NCI-H748 (cell line): ENCODE measurements around the gene BCAP31.
"Not testable (repeated sequence)": the region's sequence is repeated elsewhere in the genome, so short reads cannot be mapped to it uniquely, and the experiment has no call there.

Source experiments
- DNase-seq: peaks from one replicate; lab custom pipeline; 2025; ENCODE audit not compliant: unreplicated experiment; lab: John Stamatoyannopoulos, UW

Gene BCAP31

GRCh38 chrX:153696538-153696937, 27.6 kb downstream of the BCAP31 start:
- not testable (repeated sequence) for DNase-seq

- no peak for DNase-seq
Measured at GRCh38 chrX:153696100-153696499, 28.1 kb downstream of the BCAP31 start.

- DNase-seq: no peak
Measured at GRCh38 chrX:153694687-153695270, 29.4 kb downstream of the BCAP31 start.

GRCh38 chrX:153694256-153694655, 29.9 kb downstream of the BCAP31 start:
- not testable (repeated sequence) for DNase-seq

GRCh38 chrX:153693216-153694086, 30.7 kb downstream of the BCAP31 start:
- DNase-seq: no peak

GRCh38 chrX:153692611-153693156, 31.5 kb downstream of the BCAP31 start:
- DNase-seq: no peak

- no peak for DNase-seq
Measured at GRCh38 chrX:153692003-153692402, 32.2 kb downstream of the BCAP31 start.

- not testable (repeated sequence) for DNase-seq
Measured at GRCh38 chrX:153691032-153691827, 33.0 kb downstream of the BCAP31 start.

- no peak for DNase-seq
Measured at GRCh38 chrX:153690466-153690865, 33.7 kb downstream of the BCAP31 start.

GRCh38 chrX:153689654-153690465, 34.3 kb downstream of the BCAP31 start:
- no peak for DNase-seq

GRCh38 chrX:153688911-153689590, 35.1 kb downstream of the BCAP31 start:
- DNase-seq: no peak

- no peak for DNase-seq
Measured at GRCh38 chrX:153688506-153688905, 35.7 kb downstream of the BCAP31 start.

GRCh38 chrX:153688071-153688470, 36.1 kb downstream of the BCAP31 start:
- no peak for DNase-seq

GRCh38 chrX:153687121-153688039, 36.8 kb downstream of the BCAP31 start, which contains the start of gene SLC6A8:
SLC6A8 (plus strand) TSS chrX:153687926; CDS start chrX:153688575, 649 bp downstream.
- peak; percentile 77 for DNase-seq

GRCh38 chrX:153686711-153687110, 37.5 kb downstream of the BCAP31 start:
- peak; percentile 22 for DNase-seq

GRCh38 chrX:153685751-153686696, 38.2 kb downstream of the BCAP31 start:
- no peak for DNase-seq

- DNase-seq: no peak
Measured at GRCh38 chrX:153685156-153685536, 39.0 kb downstream of the BCAP31 start.
